A549 treated with AZD2906 at 1 μM for 4 hours (cell line): ENCODE measurements around the gene HAUS1. TPM values are rescaled to one million over a fixed set of nuclear protein-coding genes. Genes with fewer than 3 reads are reported as not detected.

Experiments used
- total RNA-seq: library from RNA; stranded (reverse); fragments of 200-300 nt; extraction: Qiagen RNA extraction; gene quantifications from 5 replicates; pipeline ENCODE4 v1.2.3, GENCODE V29; 2022

The HAUS1 gene, protein sequence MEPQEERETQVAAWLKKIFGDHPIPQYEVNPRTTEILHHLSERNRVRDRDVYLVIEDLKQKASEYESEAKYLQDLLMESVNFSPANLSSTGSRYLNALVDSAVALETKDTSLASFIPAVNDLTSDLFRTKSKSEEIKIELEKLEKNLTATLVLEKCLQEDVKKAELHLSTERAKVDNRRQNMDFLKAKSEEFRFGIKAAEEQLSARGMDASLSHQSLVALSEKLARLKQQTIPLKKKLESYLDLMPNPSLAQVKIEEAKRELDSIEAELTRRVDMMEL
- total RNA-seq, result 32.2 to 49.7 TPM (median 35.1 TPM) in 5 replicates

GRCh38 chr18:46104128-46104911 is at the start of gene HAUS1:
TSS of gene HAUS1 (plus strand) at chr18:46104385. CDS start at chr18:46104412, 27 bp downstream.

DNA sequence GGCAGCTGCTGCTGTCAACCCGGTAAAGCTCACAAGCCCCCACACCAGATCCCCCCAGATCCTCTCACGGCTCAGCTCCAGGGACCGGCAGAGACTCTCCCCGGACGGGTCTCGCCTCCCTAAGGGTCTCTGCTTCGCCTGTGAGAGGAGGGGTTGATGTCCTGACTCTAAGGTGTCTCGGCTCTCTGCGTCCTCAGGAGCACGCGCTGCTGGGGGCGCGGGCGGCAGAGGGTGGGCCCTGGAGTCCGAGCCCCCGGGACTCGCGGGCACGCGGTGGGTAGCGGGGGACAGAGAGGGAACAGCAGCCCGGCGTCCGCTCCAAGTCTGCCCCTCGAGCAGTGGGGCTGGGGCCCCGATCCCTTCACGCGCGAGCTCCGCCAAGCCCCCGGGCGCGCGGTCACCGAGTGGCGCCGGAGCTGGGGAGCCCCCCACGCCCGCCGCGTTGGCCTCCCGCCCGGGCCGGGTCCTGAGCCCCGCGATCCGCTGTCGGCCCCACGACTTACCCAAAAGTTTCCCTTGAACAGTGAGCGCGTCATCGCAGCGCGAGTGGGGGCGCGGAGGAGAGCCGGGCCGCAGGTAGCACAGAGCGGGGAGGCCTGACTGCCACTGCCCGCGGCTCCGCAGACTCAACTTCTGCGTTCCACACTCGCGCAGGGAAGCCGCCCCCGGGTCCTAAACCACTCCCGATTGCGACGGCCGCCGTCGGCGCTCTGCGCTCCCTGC is 32.4 kb upstream of the HAUS1 start, which contains the start of gene PSTPIP2:
Gene PSTPIP2, minus strand, starts transcription at position 608 of the 723 bp plus-strand sequence. Its CDS starts 72 bp downstream, at position 536.

GRCh38 chr18:46097801-46098615 is 6.2 kb upstream of the HAUS1 start, which contains the start of gene ATP5F1A:
TSS of gene ATP5F1A (minus strand) at chr18:46098296. CDS start at chr18:46098231, 65 bp downstream.

Other genes starting within 250 kb of the HAUS1 start
- 3.7 to 4.5 TPM (median 3.9 TPM) in 5 replicates for gene EPG5, start 137.1 kb upstream of the HAUS1 start, total RNA-seq
- gene PSTPIP2, start 32.1 kb upstream of the HAUS1 start, total RNA-seq, result 0.16 to 0.31 TPM (median 0.21 TPM) in 5 replicates
- 302 to 341 TPM (median 312 TPM) in 5 replicates for gene ATP5F1A, start 6.1 kb upstream of the HAUS1 start, total RNA-seq